GM18868 (cell line): Measurements from ENCODE around the gene UBA5.
A peak's percentile ranks its signal among the peaks of the same experiment; 100 is the strongest.

ENCODE experiments used
- ATAC-seq: cut with Tn5 transposase; IDR thresholded peaks from one replicate; pipeline ENCODE4 v1.9.1; 2021; ENCODE audit warnings: mild to moderate bottlenecking, moderate library complexity; ENCODE audit not compliant: unreplicated experiment

UBA5 gene

DNA sequence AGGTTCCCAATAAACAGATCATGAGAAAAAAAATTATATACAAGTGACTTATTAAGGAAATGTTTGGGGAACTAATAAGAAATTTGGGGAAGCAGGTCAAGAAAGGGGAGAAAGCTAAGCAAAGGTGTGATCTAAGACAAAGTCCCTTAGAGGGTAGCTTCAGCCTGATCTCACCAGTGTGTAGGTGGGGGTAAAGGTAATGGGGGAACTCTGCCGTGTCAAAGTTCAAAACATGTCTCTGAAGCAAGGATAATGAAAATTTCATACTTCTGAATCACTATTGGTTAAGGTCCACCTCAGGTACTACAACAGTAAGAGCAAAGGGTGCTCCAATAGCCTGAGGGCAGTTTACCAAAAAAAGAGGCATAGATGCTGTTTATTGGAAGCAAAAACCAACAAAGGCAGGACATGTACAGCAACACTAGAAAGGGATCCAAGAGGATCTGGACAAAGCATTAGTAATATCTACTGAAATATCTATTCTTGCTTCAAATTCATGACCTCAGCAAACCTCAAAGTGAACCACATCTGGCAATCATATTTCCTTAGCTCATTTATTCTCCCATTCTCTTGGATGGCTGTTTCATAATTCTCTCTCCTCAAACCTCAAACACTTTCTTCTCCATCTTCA lies 7.4 kb upstream of the UBA5 start:
- ATAC-seq, result no peak

DNA sequence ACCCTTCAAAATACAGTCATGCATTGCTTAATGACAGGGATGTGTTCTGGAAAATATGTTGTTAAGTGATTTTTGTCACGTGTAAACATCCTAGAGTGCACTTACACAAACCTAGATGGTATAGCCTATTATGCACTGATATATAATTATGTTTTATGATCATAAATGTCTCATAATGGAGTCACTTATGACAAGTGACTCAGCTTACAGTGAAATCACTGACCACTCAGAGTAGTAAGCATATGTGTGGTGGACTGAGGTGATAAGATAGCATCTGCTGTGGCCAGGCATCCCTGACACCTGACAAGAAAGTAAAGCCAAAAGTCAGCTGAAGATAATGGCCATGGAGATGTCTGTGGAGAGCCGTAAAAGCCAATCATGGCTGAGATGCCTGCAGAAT lies 5.9 kb upstream of the UBA5 start:
- no peak for ATAC-seq

DNA sequence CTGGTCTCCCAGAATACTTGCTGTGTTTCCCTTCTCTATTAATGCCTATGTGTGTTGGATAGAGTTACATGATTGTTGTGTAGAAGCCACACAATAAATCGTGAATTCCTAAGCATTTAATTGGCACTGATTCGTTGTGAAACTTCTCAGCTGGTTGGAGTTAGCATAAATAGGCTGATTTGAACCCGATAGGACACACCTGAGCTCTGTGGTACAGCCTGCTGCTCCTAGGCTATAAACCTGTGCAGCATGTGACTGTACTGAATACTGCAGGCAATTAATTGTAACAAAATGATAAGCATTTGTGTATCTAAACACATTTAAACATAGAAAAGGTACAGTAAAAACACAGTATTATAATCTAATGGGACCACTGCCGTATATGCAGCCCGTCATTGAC lies 5.4 kb upstream of the UBA5 start:
- ATAC-seq, result no peak

DNA sequence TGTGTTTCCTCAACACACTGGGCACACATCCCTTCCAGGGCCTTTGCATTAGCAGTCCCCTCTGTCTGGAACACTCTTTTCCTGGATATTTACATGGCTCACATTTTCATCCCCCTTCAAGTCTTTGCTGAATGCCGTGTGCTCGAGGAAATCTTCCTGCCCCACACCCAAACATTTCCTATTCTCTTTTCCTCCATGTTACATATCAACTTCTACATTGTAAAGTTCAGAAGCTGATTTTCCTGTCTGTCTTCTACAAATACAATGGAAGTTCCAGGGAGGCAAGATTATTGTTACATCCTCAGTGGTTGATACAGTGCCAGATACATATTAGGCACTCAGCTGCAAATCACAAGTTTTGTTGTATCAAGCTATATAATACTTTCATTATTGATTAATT lies 4.7 kb upstream of the UBA5 start:
- ATAC-seq, result no peak

DNA sequence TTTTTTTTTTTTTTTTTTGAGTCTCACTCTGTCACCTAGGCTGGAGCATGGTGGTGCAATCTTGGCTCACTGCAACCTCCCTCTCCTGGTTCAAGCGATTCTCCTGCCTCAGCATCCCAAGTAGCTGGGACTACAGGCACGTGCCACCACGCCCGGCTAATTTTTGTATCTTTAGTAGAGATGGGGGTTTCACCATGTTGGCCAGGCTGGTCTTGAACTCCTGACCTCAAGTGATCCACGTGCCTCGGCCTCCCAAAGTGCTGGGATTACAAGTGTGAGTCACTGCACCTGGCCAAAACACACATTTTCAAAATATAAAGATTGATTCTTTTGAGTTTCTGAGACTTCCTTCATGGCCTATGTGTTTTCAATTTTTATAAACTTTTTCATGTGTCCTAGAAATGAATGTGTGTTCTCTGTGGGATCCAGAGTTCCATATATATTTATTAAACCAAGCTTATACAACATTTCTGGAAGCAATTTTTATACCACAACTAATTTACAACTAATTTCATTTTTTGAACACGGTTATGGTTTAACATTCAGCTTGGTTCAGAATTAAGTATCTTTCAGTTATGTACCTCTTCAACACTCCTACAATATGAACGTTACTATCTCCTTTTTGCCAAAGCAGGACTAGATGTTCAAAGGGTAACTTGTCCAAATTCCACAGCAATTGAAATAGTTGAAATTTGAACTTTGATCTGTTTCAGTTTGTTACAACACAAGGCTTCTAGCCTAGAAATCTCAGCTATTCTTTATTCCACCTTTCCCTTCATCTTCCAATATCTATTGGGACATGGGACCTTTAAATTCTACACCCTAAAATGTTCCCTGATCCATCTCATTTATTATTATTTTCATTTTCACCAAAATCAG lies 2.0 kb upstream of the UBA5 start:
- ATAC-seq, result no peak

DNA sequence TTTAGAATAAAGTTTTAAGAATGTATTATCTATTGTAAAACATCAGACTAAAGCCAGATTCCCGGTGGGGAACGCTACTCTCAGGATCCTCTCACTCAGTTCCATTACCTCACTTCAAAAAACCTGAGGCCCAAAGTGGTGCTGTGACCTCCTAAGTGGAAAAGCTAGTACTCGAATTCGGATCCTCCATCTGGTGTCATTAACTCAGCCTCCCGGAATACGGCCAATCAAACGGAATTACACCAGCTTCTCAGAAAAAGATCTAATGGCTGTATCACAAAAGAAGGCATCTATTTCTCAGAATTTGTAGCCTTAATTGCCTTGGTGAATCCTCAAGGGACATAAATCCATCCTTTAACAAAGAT lies 1.1 kb upstream of the UBA5 start:
- ATAC-seq, result no peak

DNA sequence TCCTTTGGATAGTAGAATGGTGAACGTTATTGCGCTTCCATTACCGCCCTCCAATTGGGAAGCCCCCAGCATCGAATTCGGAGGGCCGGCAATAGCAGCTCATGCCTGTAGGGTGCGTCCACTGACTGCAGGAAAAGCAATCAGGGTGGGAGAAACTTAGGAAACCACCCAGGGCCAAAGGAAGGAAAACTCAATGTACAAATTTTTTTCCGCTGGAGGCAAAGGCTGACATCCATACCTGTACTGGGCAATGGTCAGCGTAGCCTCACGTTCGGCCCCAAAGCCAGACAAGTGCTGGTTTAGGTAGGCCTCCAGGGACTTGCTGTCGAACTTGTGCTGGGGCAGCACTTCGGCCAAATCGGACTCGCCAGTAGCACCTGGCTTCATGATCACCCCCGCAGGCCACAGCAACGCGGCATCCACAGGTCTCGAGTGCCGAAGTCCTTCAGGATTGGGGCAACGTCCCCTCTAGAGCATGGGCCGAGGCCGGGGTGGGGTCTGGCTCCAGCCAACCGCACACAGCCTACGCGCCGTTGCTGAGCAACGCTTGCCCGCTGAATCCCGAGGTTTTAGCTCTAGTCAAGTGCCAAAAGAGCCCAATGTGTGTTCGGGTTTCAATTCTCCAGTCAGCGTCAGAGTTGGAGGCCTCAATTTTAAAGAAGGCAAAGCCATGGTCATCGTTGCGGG lies 621 bp upstream of the UBA5 start, which contains the start of gene ACAD11:
TSS of gene ACAD11 (minus strand) at position 445 of the 687 bp plus-strand sequence. CDS start at position 387, 58 bp downstream.
- peak; percentile 65 for ATAC-seq

DNA sequence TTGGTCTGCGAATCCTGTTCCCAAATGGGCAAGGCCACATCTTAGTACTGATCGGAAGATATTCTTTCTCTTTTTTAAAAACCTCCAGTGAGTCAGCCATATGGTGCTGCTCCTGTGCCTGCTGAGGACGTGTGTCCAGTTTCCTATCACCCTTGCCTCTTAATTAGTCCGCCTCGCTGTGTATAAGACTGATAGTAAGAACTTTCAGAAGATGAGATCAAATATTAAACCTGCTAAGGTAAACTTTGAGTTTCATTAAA lies 612 bp downstream of the UBA5 start:
- ATAC-seq, result no peak

DNA sequence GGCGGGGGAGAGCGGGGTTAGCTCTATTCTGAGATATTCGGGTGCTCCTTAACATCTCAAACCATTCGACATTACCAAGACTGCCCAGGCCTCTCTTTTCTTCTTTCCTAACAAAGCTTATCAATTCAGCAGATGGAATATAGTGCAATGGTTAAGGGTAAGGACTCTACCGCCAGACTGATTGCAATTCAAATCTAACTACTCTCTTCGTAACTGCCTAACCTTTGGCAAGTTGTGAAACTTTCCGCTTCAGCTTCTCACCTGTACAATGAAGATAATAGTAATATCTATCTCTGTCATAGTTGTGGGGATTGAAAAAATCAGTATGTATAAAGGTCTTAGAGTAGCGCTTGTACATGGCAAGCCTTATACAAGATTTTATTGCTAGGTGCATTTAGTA lies 972 bp downstream of the UBA5 start:
- ATAC-seq, result no peak

DNA sequence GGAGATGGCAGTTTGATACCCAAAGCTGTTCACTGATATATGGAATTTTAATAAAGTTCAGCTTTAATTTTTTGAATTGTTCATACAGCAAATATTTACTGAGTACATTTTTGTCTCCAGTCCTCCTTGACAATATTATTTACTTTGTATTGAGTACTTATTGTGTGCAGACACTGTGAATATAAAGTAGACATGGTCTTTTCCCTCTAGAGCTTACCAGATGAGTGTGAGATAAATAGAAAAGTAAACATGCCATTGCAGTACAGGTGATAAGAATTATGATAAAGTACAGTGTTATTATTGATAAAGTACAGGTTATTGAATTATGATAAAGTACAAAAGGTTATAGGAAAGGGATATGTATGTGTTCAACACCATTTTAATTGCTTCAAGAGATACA lies 2.1 kb downstream of the UBA5 start:
- ATAC-seq, result no peak

DNA sequence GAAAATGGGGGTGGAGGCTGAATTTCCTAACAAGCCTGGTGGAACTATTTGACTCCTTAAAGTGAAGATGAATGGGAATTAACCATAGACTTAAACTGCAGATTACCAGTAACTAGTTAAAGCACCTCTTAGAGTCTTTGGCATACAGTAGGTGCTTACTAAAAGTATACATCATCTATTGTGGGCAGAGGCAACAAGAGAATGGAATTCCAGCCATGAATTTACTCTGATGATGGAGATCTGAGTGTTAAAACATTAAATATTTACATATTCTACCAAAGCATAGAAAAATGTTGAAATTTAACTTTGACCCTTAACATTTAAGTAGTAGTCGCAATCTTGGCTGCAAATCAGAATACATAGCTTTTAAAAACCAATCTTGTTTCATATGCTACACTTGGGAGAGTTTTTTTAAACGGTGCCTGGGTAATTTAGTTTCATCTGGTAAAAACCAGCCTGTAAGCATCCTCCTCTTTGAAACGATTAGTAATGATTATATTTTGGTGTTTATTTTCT lies 5.2 kb downstream of the UBA5 start:
- no peak for ATAC-seq

DNA sequence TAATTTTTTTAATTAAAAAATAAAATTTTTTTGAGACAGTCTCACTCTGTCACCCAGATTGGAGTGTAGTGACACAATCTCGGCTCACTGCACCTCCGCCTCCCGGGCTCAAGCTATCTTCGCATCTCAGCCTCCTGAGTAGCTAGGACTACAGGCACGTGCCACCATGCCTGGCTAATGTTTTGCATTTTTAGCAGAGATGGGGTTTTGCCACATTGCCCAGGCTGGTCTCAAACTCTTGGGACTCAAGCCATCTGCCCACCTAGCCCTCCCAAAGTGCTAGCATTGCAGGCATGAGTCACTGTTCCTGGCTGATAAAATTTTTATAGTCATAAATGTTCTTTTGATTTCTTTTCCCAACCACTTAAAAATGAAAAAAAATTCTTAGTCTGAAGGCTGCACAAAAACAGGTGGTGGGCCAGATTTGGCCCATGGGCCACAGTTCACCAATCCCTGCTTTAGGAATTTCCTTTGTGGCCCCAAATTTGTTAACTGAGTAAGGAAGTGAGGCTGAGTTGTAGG lies 9.2 kb downstream of the UBA5 start:
- no peak for ATAC-seq

DNA sequence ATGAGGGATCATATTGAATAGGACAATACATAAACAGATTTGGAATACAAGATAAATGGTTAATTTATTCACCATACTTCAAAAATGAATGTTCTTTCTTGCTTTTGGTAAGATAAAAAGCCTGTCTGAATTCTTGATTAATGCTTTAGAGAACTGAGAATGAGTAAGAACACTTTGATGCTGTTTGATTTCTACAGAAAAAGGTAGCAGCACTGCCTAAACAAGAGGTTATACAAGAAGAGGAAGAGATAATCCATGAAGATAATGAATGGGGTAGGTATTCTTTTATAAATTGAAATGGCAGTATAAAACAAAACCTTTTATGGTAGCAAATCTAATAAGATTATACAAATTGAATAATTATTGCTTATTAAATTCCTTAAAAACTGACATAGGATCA lies 15.3 kb downstream of the UBA5 start:
- no peak for ATAC-seq

DNA sequence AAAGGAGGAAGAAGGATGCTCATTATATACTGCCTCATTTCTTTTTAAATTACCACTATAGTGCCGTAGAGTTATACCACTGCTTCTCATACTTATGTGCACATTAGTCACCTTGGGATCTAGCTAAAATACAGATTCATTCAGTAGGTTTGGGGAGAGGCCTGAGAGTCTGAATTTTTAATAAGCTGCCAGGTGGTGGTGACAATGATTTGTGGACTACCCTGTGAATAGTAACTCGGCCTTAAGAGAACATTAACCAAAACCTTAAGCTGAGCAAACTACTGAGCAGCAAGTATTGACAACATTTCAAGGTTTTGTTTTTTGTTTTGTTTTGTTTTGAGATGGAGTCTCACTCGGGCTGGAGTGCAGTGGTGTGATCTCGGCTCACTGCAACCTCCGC lies 19.8 kb downstream of the UBA5 start:
- ATAC-seq, result no peak

DNA sequence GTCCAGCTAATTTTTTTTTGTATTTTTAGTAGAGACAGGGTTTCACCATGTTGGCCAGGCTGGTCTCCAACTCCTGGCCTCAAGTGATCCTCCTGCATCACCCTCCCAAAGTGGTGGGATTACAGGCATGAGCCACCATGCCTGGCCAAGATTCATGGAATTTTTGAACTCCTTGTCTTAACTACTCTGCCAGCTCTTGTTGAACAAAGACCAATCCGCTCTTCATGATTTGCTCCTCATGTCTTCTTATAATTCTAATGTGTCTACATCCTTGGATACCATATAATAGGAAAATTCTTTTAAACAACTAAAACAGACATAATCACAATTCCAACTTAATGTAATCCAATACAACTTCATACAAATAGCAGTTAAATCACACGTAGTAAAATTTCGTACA lies 21.3 kb downstream of the UBA5 start:
- no peak for ATAC-seq

DNA sequence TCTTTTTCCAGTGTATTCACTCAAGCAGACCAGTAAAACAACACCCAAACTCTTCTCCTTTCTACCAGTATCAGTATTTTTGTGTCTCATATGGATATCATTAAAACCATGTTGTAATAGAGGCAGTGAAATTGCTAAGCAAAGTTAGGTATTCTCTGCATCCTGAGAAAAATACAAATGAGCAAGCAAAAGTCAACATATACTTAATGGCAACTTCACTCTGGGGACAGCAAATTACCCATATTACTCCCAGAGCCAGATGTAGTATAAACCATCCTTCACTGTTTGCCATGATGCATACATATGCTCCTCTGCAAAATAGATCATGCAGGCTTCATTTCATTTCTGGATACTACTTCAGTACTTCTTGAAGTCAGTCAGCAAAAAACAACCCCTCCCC lies 22.1 kb downstream of the UBA5 start:
- no peak for ATAC-seq

DNA sequence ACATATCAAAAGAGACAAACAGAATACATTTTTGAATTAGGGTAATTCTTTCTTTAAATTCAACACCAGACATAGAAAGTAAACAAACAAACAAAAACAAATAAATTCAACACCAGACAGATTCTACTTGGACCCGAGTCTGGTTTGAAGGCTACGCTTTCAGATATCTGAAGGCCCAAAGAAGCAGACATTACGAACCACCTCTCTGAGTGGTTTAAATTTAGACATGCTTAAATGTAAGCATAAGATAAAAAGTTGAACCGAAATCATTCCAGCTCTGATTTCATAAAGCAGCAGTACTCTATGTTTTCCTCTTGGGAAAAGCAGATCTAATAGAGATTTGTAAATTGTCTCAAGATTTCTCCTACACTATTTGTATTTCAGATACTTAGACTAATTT lies 29.9 kb downstream of the UBA5 start:
- ATAC-seq, result no peak

DNA sequence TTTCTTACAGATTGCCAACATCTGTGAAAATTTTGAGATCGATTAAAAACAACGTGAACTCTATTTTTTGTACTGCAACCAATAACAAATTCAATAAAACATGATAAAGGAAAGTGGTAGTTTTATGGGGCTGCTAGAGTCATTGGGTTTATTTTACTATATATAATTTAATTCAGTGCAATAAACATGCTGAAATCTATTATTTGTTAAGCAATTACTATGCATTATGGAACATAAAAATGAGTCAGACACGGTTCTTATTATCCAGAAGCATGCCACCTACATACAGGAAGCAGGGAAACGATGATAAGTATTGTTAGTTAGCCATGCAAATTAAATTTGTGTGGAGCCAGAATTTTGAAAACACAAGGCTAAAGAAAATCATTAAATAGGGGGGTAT lies 34.9 kb downstream of the UBA5 start:
- ATAC-seq, result no peak

DNA sequence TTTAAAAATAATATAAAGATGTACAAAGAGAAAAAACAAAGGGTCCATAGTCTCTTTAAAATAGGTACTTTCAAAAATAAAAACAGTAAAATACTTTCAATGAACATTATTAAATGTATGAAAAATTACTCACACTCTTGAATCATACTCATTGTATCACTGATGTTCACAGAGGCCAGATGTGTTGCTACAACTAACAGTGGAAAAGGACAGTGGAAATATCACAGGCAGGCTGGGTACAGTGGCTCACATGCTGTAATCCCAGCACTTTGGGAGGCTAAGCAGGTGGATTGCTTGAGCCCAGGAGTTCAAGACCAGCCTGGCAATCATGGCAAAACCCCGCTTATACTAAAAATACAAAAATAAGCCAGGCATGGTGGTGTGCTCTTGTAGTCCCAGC lies 35.3 kb downstream of the UBA5 start:
- ATAC-seq, result no peak

DNA sequence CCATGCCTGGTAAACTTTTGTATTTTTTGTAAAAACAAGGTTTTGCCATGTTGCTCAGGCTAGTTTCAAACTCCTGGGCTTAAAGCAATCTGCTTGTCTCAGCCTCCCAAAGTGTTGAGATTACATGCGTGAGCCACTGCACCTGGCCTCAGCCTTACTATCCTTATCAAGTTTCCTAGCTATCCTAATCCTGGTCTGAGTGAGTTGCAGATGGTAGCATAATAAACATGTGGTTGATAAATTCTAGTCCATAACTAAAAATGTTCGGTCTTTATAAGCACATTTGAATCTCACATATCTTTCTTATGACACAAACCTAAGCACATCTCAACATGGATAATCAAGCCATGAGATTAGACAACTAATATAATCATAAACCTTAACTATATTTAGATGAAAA lies 43.6 kb downstream of the UBA5 start:
- no peak for ATAC-seq

DNA sequence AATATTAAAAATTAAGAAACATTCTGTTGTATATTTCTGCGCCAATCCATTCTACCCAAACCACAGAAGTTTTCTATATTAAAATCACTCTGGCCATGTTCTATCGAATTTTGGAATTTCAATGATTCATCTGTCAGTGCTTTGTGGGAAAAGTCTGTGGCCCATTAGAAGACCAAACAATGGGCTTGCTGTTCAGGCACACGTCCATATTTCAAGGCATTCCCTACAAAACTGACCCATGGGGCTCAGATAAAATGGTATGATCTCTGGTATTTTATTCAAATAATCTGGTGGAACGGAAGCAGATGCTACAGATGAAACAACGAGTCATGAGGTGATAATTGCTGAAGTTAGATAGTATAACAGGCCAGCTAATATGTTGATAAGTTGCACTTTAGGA lies 49.6 kb downstream of the UBA5 start:
- no peak for ATAC-seq

DNA sequence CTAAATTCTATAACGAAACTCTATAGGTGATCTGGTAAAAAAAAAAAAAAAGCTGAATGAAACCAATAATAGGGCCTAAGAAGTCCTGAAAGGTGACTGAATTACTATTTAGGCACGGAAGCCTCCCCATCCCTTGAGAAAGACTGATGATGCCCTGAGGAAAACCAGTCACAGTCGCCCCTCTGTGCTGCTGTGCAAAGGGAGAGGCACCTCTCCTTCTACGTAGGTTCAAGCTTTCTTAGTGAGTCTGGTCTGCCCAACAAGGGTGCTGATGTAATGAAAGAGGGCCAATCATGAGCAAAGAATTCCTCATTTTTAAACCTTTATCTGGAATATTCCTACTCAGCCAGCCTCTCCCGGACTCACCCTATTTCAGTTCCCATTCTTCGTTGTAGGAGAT lies 50.2 kb downstream of the UBA5 start:
- ATAC-seq, result no peak
